CD4-positive, alpha-beta T cell treated with Interferon gamma for 1 hour (primary cell): ENCODE results near the gene UXT.

Experiments
- DNase-seq: peaks from one replicate; pipeline ENCODE4 v3.0.0-alpha.2; 2020

The UXT gene

GRCh38 chrX:47648376-47648775 is 10.6 kb downstream of the UXT start:
- DNase-seq: no peak

- DNase-seq: no peak
These were observed 12.3 kb downstream of the UXT start for GRCh38 chrX:47646636-47647035.

DNA sequence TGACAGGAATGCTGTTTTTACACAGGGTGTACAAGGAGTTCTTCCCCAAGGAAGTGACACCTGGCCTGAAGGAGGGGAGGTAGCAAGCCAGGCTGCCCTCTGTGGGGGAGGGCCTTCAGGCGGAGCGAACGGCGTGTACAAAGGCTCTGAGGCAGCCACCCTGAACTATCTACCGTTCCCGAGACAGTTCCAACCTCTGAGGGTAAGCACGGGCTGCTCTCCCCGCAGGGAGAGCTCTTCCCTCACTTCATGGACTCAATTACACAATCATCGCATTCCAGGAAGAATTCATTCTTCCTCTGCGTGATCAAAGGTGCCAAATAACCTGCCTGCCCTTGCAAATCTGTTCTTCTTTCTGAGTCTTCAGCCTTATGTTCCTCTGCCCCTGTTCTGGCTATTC is 13.4 kb downstream of the UXT start:
- no peak for DNase-seq

DNA sequence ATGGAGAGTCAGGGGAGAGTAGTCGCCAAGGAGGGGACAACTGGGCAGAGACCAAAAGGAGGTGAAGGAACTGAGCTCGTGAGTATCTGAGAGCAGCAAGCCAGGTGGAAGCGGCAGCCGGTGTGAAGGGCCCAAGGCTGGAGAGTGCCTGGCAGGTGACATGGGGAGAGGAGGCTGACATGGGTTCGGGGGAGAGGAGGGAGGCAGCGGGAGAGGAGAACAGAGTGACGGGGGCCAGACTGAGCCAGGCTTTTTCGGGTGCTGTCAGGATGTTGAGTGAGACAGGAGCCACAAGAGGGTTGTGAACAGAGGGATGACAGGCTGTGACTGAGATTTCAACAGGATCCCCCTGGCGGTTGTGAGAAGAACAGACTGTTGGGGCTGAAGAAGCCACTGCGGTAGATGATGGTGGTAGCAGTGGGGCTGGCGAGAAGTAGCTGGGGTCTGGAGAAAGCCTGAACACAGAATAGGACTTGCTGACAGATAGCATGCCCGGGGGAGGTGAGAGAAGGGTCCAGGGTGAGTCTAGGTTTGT is 14.4 kb downstream of the UXT start:
- no peak for DNase-seq

DNA sequence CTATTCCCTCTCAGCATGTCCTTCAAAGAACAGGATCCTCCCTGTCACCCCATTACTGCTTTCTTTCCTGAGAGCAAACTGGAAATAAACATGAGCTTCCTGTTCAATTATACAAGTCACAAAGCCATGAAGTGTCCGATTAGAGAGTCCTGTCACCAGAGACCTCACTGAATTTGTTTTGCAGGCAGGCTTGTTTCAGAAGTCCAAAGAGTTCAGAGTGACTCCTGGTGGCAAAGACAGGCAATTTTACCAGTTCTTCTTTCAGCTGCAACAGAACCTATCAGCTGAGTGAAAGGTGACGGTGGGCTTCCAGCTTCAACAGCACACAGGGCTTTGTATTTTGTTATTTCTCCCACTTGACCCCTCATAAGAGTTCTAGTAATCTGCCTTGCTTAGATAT is 15.1 kb downstream of the UXT start:
- no peak for DNase-seq

DNA sequence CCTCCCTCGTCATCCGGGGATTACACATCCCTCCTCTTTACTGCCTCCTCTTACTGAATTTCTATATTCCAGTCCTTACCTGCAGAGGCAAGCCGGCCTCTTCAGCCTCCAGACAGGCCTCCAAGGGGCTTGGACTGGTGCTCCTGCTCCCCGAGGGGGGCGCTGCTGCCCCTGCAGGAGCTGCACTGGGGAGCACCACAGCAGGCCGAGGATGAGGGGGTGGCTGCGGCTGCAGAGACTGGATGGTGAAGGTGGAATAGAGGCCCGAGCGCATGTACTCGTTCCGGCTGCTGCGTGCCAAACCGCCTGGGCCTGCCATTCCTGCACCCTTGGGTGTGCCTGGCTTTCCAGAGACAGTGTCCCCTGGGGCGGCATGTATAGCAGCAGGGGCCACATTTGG is 20.2 kb downstream of the UXT start:
- no peak for DNase-seq

DNA sequence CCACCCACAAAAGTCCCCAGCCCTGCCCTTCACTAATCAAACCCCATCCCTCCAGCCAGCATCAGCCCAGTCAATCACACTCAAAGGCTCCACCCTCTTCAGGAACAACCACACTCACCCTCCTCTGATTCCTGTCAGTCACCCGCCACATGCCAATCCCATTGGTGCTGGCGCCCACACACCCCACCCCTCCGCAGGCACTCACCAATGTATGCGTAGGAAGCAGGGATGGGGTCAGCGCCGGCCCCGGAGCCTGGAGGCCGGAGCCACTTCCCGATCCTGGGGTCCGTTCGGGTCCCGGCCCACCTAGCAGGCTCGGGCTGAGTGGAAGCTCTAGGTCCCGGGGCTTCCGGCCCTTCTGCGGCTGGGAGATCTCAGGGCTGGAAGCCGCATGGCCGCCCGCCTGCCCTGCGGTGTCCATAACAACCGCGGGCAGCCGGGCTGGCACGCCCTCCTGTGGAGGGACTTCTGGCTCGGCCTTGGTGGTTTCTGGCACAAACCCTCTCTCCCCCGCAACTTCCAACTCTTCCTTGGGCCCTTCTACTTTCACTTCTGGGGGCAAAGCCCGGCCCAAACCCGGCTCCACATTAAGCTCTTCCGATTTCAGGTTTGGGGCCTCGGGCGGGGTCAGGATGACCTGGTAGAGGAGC is 21.3 kb downstream of the UXT start:
- peak; percentile 57 for DNase-seq

GRCh38 chrX:47634871-47635575 is 24.0 kb downstream of the UXT start:
- DNase-seq: no peak

DNA sequence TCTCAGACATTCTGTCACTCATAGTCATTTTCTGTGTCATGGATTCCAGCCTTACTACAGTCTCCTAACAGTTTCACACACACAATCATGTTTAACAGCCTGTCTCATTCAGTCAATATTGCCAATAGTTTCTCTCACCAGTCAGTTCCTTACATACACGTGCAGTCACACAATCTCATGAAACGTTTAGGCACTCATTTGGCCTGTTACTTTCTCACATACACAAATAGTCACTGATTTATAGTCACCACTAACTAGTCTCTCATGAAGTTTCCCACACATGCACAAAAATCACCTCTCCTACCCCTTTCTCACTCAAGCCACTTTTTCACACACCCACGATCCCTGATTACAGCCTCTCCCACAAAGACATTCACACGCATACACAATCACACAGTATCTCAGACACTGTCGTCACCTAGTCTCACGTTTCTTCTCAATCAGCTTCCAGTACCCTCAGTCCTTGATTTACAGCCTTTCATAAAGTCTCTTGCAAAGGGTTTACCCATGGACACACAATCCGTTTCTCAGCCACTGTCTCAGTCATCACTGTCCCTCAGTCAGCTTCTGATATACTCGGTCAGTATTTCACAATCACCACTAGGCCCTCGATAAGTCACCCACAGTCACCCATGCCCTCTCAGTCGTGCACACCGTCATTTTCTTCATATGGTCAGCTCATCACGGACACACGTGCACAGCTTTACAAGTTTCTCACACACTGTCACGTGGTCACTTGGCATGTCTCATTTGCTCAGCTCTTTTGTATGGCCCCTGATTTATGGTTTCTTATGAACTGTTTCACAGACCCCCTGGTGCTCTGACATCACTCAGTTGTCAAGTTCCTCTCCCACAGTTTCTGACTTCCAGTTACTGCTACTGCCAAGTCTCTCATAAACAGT is 25.0 kb downstream of the UXT start:
- DNase-seq: peak; percentile 51

GRCh38 chrX:47632666-47633065 is 26.3 kb downstream of the UXT start:
- peak; percentile 37 for DNase-seq

- DNase-seq: no peak
These were observed 27.3 kb downstream of the UXT start for GRCh38 chrX:47631676-47632075.

- DNase-seq: no peak
These were observed 29.4 kb downstream of the UXT start, which contains the start of gene CFP for GRCh38 chrX:47629419-47630200. Gene CFP, minus strand, starts transcription at chrX:47629930. Its CDS starts 86 bp downstream, at chrX:47629844.

DNA sequence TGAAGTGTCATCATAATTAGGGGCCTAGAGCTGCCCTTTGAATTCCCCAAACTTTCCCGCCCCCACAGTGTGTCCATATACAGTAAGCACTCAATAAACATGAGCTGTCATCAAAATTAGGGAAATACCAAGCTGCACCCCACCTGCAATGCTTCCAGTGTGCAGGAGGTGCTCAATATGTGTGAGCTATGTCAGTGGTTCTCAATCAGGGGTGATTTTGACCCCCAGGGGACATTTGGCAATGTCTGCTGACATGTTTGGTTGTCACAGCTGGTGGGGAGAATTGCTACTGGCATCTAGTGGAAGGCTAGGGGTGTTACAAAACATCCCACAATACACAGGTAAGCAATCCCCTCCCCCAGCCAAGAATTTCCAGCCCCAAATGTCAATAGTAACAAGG is 30.0 kb downstream of the UXT start:
- no peak for DNase-seq

GRCh38 chrX:47625365-47625764 is 33.6 kb downstream of the UXT start:
- no peak for DNase-seq

DNA sequence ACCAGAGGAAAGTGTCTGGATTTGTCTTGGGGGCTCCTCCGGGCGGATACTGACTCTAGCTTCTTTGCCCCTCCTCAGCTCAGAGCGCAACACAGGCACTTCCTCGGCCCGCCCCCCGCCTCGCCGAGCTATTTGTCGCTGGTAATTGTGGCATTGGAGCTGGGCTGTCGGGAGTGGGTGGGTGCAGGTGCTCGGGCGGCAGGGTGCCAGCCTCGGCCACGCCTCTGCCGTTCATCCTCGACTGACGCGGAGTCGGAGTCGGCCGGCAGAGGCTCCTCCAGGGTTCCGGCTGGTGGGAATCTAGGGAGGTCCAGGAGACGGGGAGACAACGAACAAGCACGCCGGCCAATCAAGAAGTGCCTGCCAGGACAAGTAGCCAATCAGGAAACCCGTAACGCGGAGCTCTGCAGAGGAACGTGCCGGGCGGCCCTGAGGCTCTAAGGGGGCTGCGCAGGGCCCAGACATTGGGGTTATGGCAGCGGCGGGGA is 35.4 kb downstream of the UXT start:
- DNase-seq: peak; percentile 40

- no peak for DNase-seq
These were observed 37.1 kb downstream of the UXT start for GRCh38 chrX:47621851-47622250.

DNA sequence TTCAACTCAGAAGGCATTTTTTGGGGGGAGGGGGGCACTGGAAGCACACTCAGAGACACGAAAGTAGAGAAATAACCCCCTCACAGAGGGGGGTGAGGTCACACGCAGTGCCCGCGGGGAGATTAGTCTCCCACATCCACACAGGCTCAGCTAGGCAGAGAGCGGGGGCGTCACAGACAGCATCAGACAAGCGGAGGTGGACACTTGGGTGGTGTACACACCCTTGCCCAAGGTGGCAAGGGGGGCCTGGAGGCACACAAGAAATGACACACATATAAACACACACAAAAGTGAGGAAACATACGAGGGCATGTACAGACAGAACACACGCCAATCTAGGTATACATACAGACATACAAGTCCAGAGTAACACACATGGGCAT is 38.7 kb downstream of the UXT start:
- no peak for DNase-seq

DNA sequence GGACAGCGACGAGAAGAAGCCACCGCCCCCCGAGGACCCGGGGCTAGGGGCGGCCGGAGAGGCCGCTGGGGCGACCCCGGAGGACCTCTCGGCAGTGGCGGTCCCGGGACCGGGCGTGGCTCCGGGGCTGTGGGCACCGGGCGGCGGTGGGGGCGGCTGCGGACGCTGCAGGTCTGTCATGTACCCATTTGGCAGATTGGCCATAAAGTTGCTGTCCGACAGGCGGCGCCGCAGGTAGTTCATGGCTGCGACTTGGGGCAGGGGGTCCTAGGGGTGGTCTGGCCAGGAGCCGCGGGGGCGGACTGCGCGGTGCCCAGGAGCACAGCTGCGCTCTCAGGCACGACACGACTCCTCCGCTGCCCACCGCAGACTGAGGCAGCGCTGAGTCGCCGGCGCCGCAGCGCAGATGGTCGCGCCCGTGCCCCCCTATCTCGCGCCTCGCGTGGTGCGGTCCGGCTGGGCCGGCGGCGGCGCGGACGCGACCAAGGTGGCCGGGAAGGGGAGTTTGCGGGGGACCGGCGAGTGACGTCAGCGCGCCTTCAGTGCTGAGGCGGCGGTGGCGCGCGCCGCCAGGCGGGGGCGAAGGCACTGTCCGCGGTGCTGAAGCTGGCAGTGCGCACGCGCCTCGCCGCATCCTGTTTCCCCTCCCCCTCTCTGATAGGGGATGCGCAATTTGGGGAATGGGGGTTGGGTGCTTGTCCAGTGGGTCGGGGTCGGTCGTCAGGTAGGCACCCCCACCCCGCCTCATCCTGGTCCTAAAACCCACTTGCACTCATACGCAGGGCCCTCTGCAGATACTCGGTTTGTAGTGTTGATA is 39.3 kb downstream of the UXT start, which contains the start of gene SYN1:
Gene SYN1 (minus strand): TSS at position 372 of the 817 bp plus-strand sequence. CDS start 129 bp downstream, at position 243.
- DNase-seq: peak; percentile 83

DNA sequence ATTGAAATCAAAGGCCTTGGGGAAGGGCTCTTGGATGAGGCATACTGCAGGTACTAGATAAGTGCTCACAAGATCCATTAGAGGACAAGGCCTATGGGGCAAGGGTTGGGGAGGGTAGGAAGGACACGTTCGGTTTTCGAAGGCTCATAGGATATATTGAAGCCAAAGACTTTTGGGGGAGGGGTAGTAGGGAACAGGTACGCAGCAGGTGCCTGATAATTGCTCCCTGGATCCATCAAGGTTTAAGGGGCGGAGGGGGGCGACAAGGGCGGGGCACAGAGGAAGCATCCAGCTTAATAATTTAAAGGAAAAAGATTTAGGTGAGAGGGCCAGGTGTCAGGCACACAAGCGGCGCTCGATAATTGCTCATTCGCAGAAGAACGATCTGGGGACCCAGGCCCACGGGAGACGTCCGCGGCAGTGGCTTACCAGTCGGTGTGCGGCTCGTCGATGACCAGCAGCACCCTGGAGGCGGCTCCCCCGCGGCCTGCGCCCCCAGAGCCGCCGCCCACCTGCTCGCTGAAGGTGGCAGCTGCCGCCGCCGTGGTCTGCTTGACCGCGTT is 40.0 kb downstream of the UXT start:
- no peak for DNase-seq

DNA sequence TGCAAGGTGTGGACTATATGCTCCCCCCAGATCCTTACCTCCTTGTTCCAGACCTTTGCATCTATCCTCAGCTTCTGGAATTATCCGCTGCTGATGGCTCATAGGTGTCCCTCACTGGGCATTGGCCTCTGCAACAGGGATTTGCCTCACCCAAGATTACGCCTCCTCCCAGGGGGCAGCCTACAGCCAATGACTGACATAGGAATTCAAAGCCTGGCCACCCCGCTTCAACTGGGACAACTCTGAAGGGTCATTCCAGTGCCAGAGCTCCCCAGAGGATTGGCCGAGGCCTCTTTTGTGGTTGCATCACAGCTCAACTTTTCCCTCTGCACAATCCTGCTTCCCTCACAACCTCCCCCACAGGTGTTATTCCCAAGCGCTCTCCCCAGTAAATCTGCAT is 44.4 kb downstream of the UXT start:
- no peak for DNase-seq

- DNase-seq: no peak
These were observed 45.9 kb downstream of the UXT start for GRCh38 chrX:47613082-47613481.
